Skin of body (tissue), 2 donors: Measurements from ENCODE around the gene NFATC3. TPM values are rescaled to one million over a fixed set of nuclear protein-coding genes. Genes with fewer than 3 reads are reported as not detected.

Source experiments
- DNase-seq: peaks from one replicate; lab custom pipeline; 2025; lab: John Stamatoyannopoulos, UW
- total RNA-seq: library from RNA; depleted of rRNA; stranded (reverse); fragments of >200 nt; gene quantifications from one replicate; pipeline ENCODE4 v1.2.3, GENCODE V29; 2014

Gene NFATC3
- 21.5 TPM for total RNA-seq

DNA sequence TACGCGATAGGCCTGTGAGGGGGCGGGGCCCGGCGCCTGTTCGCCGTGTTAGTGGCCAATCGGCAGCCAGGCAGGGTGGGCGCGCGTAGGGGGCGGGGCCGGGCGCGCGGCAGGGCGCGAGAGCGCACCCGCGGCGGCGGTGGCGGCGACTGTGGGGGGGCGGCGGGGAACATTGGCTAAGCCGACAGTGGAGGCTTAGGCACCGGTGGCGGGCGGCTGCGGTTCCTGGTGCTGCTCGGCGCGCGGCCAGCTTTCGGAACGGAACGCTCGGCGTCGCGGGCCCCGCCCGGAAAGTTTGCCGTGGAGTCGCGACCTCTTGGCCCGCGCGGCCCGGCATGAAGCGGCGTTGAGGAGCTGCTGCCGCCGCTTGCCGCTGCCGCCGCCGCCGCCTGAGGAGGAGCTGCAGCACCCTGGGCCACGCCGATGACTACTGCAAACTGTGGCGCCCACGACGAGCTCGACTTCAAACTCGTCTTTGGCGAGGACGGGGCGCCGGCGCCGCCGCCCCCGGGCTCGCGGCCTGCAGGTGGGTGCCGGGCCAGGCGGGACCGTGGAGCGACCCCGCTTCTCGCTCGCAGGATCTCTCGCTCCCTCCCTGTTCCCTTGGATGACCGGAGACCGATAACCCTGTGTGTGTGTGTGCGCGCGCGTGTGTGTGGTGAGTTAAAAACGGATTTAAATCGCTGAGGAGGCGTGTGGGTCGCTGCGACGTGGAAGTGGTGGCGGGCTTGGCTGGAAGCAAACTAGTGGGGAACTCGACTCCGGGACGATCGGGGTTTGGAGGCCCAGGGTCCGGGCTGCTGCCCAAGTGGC, at the start of gene NFATC3:
Gene NFATC3 (plus strand): TSS at position 112 of the 813 bp plus-strand sequence. CDS start 312 bp downstream, at position 424.
- peak; percentile 31 for DNase-seq

DNA sequence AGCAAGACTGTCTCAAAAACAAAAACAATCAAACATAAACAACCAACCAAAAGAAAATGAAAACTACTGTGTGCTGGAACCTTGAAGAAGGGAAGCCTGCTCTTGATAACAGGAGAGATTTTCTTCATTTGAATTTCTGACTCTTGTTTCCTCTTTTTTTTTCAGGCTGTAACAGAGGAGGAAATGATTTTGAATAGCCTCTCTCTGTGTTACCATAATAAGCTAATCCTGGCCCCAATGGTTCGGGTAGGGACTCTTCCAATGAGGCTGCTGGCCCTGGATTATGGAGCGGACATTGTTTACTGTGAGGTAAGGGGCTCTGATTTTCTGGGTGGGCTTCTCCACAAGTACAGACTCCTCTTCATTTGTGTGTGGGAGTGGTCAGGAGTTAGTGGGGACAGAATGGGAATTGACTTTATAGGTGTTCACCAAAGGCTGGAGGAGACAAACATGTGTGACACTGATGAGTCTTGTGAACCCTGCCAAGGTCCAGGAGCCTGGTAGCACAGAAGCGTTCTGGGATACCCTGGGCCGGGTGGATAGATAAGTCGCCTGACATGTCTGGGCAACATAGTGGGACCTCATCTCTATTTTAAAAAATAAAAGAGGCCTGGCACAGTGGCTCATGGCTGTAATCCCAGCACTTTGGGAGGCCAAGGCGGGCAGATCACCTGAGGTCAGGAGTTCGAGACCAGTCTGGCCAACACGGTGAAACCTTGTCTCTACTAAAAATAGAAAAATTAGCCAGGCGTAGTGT, 47.2 kb upstream of the NFATC3 start:
- DNase-seq = no peak

DNA sequence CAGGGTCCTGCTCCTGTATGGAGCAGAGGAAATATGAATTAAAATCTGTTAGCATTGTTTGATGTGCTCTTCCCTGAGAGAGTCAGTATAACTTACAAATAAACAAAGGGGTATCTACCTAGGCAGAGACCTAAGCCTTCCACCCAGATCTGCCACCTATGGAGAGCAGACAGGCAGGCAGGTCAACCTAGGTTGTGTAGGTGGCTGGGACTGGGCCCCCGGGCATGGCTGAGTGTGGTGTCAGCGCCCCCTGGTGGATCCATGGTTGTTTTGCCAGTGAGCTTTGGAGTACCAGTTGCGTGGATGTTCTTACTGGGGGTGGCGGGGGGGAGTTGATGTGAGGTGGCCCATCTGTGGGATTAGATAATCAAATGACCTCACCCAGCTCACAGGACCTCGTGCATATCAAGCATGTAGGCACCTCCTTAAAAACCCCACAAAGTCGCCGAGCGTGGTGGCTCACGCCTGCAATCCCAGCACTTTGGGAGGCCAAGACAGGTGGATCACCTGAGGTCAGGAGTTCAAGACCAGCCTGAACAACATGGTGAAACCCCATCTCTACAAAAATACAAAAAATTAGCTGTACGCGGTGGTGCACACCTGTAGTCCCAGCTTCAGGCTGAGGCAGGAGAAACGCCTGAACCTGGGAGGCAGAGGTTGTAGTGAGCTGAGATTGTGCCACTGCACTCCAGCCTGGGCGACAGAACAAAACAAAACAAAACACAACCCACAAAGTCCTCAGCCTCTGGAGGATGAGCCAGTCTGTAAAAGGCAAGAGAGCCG, 44.5 kb upstream of the NFATC3 start:
- DNase-seq = no peak

DNA sequence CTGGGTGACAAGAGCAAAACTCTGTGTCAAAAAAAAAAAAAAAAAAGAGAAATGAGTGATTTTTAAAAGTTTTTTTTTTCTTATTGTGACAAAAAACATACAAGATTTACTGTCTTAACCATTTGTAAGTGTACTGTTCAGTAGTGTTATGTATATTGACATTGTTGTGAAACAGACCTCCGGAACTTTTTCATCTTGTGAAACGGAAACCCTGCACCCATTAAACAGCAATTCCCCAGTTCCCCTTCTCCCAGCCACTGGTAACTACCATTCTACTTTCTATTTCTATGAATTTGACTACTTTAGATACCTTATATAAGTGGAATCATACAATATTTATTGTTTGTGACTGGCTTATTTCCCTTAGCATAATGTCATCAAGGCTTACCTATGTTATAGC, 43.4 kb upstream of the NFATC3 start:
- DNase-seq = no peak

DNA sequence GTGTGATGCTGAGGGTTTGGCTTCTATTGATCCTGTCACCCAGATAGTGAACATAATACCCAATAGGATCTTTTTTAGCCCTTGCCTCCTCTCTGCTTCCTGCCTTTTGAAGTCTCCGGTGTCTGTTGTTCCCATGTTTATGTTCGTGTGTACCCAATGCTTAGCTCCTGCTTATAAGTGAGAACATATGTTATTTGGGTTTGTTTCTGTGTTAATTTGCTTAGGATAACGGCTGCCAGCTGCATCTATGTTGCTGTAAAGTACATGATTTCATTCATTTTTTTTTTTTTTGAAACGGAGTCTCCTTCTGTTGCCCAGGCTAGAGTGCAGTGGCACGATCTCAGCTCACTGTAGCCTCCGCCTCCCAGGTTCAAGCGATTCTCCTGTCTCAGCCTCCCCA, 39.1 kb upstream of the NFATC3 start:
- no peak for DNase-seq

DNA sequence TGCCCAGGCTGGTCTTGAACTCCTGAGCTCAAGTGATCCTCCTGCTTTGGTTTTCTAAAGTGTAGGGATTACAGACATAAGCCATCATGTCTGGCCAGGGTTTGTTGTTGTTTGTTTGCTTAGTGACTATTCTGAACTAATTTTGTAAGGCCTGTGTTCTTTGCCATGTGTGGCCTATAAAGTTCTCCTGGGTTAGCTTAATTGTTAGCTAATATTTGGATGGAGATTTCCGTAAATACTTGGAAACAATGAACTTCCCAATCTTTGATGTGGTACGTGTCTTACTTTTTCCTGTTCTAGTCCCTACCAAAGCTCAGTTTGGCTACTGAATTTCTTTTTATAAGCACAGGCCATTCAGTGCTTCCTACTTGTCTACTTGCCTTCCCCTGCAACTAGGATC, 37.2 kb upstream of the NFATC3 start:
- DNase-seq = no peak

DNA sequence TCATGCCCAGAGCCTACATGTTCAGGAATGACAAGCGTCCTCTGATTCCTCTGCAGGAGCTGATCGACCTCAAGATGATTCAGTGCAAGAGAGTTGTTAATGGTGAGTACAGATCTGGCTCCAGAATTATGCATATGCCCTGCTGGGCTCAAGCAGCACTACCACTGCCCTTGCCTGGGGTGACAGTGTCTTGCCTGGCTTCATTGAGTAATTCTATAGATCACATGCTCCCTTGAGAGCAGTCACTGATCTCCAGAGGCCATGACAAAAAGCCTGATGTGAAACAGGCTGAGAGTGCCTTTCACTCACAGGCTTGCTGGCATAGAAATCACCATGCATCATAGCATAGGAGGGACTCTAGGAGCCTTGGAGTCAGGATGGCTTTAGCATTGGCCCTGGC, 35.7 kb upstream of the NFATC3 start:
- DNase-seq = no peak

DNA sequence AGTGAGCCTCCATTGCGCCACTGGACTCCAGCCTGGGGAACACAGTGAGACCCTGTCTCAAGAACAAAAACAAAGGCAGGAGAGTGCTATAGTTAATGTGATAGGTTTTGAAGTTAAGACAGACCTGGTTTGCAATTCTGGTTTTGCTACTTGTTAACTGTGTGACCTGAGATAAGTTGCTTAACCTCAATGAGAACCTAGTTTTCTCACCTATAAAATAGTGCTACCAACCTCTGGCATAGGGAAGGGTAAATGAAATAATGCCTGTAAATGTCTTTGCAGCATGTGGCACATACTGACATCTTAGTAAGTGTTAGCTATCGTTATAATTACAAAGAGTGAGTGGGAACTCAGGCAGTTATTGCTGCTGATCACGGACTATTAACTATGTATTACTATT, 29.8 kb upstream of the NFATC3 start:
- DNase-seq = no peak

DNA sequence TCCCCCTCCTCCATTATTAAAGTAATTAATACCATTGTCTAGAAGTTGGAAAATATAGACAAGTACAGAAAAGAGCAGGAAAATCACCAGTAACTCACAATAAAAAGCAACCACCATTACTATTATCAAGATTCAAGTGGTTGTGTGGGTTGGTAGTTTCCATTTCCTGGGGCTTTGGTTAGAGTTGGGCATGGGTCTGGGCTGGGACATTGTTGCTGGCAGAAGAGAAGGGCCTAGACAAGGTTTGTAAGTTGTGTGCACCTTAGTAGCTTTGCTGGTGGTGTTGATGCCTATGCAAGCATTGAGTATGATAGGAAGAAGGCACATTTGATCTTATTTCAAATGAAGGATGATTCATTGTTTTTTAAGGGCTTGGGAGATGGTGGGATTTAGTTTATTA, 25.4 kb upstream of the NFATC3 start:
- DNase-seq = no peak

DNA sequence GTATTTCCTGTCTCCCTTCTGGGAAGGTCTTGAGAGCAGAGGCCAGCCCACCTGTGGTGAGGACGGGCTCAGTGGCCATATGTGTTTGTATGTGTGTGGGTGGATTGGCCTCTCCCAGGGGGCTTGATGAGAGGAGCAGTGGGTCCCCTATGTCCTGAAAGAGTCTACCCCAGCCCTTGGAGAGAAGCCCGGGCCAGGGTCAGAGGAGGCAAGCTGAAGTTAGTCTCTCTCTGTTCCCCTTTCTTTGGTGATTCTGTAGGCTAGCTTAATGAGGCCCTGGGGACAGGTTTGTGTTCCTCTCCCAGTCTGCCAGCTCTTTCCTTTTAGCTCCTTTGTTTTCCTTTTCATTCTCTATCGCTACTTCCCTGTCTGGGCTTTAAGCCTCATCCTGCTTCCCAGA, 23.8 kb upstream of the NFATC3 start:
- DNase-seq = no peak

DNA sequence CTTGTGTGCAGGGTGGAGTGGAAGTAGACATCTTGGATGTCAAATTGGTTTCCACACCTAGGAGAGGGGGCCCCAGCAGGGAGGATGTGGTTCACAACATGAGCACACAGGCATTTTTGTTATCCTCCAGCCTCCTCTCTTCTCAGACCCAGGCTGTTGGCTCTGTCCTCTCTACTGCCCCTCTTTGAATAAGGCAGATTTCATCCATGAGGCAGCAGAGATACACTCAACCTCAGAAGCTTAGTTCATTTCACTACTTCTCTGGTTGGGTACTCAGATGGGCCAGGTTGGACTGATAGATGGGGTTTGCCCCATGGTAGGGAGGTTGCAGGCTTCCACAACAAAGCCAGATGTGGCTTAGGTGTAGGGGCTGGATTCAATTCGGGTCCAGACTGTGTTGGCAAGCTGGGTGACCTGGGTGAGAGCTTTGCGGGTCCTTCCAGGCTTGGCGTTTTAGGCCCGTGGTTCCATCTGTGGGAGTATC, 22.2 kb upstream of the NFATC3 start:
- no peak for DNase-seq

DNA sequence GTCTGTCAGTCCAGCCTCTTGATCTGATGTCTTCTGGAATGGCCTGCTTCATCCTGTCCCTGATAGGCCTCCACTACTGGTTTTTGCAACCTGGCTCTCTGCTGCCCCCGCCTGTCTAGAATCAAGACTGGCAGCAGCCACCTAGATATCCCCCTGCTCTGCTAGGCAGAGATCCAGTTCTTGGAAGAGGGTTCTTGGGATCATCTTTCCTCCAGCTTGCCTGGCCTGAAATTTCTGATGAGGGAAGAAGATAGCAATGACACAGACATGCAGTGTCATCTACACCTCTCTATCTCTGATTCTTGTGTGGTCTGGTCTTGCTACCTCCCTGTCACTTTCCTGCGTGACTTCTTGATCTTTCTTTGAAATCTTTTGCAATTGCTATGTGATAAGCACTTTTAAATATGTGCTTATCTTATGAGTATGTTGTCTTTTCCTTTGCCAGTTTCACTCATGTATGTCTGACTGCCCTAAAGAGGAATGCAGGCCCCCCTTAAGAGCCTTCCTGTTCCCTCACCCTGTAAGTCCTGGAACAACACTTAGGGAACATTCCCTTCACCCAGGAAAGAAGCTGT, 20.3 kb upstream of the NFATC3 start:
- DNase-seq = no peak

DNA sequence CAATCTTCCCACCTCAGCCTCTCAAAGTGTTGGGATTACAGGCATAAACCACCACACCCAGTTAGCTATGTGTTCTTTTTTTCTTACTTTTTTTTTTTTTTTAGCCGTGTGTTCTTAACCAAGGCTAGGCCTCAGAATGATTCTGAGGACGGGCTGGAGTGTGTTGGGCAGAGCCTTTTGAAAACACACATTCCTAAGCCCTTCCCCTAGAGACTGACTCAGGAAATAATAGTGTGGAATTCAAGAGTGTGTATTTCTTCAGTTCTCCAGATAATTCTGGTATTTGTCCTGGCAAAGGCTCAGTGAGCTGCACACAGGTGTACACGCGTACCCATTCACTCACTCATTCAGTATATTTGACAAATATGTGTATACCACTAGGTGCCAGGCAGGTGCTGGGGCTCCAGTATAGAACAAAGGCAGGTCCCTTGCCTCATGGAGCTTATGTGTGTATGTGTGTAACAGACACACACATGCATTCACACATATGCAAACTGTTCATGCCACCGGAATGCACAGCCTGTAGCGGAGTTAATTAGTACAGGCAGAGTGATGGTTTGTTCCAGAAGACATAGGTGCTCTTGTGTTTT, 19.4 kb upstream of the NFATC3 start:
- DNase-seq = no peak

DNA sequence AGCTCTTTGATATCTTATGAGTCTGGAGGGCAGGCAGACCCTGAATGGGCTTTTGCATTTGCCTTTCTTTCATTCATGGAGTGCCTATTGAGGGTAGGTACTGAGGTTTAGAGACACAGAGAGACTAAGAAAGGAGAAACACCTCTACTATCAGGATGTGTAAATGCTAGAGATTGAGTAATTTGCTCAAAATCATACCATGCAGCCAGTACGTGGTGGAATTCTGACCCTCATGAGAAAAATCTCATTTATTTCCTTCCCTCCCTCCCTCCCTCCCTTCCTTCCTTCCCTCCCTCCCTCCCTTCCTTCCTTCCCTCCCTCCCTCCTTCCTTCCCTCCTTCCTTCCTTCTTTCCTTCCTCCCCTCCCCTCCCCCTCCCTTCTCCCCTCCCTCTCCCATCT, 18.4 kb upstream of the NFATC3 start:
- no peak for DNase-seq

DNA sequence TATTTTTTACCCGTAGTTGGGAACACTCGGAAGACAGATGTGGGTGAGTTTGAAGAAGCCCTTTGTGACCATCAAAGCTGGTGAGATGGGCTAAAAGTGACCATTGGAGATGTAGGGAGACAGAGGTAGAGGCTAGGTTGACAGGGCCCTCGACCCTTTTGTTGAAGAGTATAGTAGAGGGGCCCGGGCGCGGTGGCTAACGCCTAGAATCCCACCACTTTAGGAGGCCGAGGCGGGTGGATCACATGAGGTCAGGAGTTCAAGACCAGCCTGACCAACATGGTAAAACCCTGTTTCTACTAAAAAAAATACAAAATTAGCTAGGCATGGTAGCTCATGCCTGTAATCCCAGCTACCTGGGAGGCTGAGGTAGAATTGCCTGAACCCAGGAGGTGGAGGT, 16.2 kb upstream of the NFATC3 start:
- DNase-seq = no peak

DNA sequence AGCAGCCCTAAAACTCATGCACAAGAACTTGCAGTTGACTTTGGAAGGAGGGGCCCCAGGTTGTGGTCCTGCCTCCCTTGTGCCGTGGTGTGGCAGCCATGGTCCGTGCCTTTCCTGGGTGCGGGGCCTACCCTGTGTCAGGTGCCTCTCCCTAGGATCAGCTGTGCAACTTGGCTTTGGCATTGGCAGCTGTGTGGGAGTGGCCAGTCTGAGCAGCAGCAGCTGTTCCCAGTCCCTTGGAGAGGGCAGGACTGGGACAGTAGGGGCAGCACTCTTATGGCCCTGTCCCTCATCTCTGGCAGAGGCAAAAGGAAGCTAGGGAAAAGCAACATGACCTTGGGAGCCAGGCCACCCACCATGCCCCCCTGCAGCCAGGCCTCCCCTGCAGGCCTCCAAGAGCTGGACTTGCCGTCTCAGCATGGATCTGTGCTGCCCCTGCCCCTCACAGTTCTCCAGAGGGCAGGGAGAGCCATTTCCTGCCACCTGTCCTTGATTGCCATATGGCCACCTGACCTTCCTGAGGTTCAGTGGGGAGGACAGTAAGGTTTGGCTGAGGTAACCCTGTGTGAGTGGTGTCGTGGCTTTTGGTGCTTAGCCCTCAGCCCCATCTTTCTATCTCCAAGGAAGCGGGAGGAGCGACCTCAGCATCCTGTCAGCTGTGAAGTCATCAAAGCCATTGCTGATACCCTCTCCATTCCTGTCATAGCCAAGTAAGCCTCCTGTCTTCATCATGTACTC, 15.5 kb upstream of the NFATC3 start:
- DNase-seq = no peak

DNA sequence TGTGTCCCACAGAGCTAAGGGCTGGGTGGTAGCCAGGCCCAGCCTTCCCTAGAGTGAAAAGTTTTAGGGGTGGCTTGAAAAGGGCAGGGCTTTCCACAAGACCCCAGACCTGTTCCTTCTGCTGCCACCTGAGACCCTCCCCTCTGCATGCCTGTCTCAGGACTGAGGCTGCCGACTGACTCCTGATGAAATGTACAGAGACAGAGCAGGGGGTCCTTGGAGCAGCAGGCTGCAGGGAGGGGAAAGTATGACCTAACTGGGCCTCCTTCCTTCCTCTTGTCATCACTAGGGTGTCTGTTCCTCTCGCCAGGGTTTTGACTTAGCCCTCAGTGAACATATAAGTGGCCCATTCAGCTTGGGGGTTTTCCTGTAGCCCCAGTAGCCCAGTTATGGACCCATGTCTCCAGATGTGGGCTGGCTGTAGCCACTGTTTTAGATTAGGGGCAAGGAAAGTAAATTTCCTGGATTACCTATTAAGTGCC, 14.9 kb upstream of the NFATC3 start:
- no peak for DNase-seq

DNA sequence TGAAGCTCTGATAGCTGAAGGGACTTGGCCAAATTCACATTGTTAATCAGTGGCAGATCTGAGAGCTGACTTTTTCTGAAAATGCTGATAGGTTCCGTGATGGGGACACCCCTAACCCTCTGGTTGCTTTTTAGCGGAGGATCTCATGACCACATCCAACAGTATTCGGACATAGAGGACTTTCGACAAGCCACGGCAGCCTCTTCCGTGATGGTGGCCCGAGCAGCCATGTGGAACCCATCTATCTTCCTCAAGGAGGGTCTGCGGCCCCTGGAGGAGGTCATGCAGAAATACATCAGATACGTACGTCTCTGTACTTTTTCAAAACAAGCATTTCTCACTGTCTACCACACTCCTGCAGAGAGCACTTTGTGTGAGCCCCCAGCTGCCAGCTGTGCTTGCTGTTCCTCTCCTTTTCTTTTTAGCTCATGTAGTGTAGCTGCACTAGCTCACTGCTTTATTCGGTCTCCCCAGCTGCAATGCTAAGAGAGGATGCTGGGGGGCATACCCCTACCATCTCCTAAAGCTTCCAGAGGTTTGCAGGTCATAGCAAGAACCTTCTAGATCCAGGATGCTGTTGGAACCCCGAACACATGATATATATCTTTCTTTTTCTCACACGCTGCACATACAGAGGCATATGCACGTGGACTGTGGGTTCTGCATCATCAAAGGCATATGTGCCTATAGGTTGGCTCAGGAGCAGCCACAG, 14.2 kb upstream of the NFATC3 start:
- no peak for DNase-seq

DNA sequence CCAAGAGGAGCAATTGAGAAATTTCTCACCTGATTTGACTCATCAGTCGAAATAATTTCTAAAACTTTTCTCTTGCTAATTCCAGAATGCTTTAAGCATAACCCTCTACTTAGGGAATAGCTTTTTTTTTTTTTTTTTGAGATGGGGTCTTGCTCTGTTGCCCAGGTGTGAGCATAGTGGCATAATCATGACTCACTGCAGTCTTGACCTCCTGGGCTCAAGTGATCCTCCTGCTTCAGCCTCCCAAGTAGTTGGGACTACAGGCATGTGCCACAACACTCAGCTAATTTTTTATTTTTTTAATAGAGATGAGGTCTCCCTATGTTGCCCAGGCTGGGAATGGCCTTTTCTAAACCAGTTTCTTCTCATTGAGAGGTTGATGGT, 13.7 kb upstream of the NFATC3 start:
- no peak for DNase-seq
